Sigmoid colon (tissue), 4 donors: ENCODE measurements around the gene METRNL.

ENCODE experiments used
- CTCF ChIP-seq, 4 experiments: fragments of 450-650 bp in 3 of 4; fragments of 200-600 bp in 1 of 4; IDR thresholded peaks; one replicate each; pipeline ENCODE4 v1.5.1; 2016 to 2019; ENCODE audit warnings: antibody characterized with exemption in 4 of 4, mild to moderate bottlenecking in 3 of 4, moderate library complexity in 2 of 4
- POLR2AphosphoS5 ChIP-seq, 4 donors: sonication (generic); formaldehyde crosslinking; IDR thresholded peaks; one replicate each; pipeline ENCODE4 v1.6.1; 2017; ENCODE audit warnings: antibody characterized with exemption in 4 of 4

- TF ChIP-seq CTCF (IDR thresholded peaks at IDR 0.05) (no peak), POLR2AphosphoS5 (IDR thresholded peaks at IDR 0.05) (no peak)
Measured at GRCh38 chr17:83052241-83052564, 27.2 kb upstream of the METRNL start.
